Measurements from ENCODE around the gene NOL12.

- TF ChIP-seq CTCF (IDR thresholded peaks at IDR 0.05) (no peak), EZH2phosphoT487 (IDR thresholded peaks at IDR 0.05) (no peak), EZH2 (IDR thresholded peaks at IDR 0.05) (no peak)
Measured at GRCh38 chr22:37638391-37639069, 47.6 kb upstream of the NOL12 start.

All from neural progenitor cell (in vitro differentiated cells).